Activated T-cell treated with anti-CD3 and anti-CD28 coated beads, Interleukin-2, amount 50 U/mL, for 72 hours (primary cell): Measurements from ENCODE around the gene B3GNT9. TPM values are rescaled to one million over a fixed set of nuclear protein-coding genes. Genes with fewer than 3 reads are reported as not detected.

Experiments used
- ATAC-seq, 2 donors: fragments of 150-1000 bp; cut with Tn5 transposase; replicated peaks in 1 of 2; 2 replicates each; pipeline ENCODE4 v1.10.0; 2021; ENCODE audit warnings: moderate library complexity in 2 of 2, mild to moderate bottlenecking in 1 of 2
- DNase-seq, 2 donors: peaks; one replicate each; pipeline ENCODE4 v3.0.0; 2021 to 2022; ENCODE audit warnings: mixed read lengths in 1 of 2
- H3K27ac Mint-ChIP-seq: one replicate; pipeline ENCODE4 v1.8.0; 2022; ENCODE audit warnings: mild to moderate bottlenecking, moderate library complexity, mixed read lengths
- H3K27me3 Mint-ChIP-seq: one replicate; pipeline ENCODE4 v1.8.0; 2022; ENCODE audit warnings: low read depth, mixed read lengths
- H3K36me3 Mint-ChIP-seq, 2 donors: one replicate each; pipeline ENCODE4 v1.8.0; 2022; ENCODE audit warnings: mixed read lengths in 2 of 2, mild to moderate bottlenecking in 1 of 2; ENCODE audit not compliant: insufficient read depth in 2 of 2
- H3K4me1 Mint-ChIP-seq: one replicate; pipeline ENCODE4 v1.8.0; 2022; ENCODE audit warnings: low read depth, mixed read lengths
- H3K4me3 Mint-ChIP-seq, 2 donors: one replicate each; pipeline ENCODE4 v1.8.0; 2022; ENCODE audit warnings: mild to moderate bottlenecking in 2 of 2, mixed read lengths in 2 of 2, moderate library complexity in 2 of 2
- H3K9me3 Mint-ChIP-seq, 2 donors: one replicate each; pipeline ENCODE4 v1.8.0; 2022; ENCODE audit warnings: mixed read lengths in 2 of 2
- total RNA-seq, 2 donors: library from RNA; stranded (reverse); gene quantifications; one replicate each; pipeline ENCODE4 v1.2.3, GENCODE V29; 2022

The B3GNT9 gene, protein sequence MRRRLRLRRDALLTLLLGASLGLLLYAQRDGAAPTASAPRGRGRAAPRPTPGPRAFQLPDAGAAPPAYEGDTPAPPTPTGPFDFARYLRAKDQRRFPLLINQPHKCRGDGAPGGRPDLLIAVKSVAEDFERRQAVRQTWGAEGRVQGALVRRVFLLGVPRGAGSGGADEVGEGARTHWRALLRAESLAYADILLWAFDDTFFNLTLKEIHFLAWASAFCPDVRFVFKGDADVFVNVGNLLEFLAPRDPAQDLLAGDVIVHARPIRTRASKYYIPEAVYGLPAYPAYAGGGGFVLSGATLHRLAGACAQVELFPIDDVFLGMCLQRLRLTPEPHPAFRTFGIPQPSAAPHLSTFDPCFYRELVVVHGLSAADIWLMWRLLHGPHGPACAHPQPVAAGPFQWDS
- total RNA-seq: 1 to 10 TPM; 5.7 to 7.5 TPM

- peak within 1 kb of the TSS; percentile 80 to 81 for H3K4me3 Mint-ChIP-seq
- ATAC-seq (peak; percentile 33 to 49), DNase-seq (peak in 1 of 2 donors; percentile 50)
- H3K27me3 Mint-ChIP-seq: peaks cover 23% of the 10 kb centered on the region
- peaks cover 28% of the 10 kb centered on the region for H3K4me1 Mint-ChIP-seq
- H3K9me3 Mint-ChIP-seq: no peaks in the 10 kb centered on the region
- peaks cover 3 to 12% of the 10 kb centered on the region in 2 donors for H3K36me3 Mint-ChIP-seq
- H3K27ac Mint-ChIP-seq: peak within 1 kb of the TSS; percentile 68
Measured at GRCh38 chr16:67150833-67151396, at the start of gene B3GNT9. Gene B3GNT9, minus strand, starts transcription at chr16:67150998. Its CDS starts 513 bp downstream, at chr16:67150485.

DNA sequence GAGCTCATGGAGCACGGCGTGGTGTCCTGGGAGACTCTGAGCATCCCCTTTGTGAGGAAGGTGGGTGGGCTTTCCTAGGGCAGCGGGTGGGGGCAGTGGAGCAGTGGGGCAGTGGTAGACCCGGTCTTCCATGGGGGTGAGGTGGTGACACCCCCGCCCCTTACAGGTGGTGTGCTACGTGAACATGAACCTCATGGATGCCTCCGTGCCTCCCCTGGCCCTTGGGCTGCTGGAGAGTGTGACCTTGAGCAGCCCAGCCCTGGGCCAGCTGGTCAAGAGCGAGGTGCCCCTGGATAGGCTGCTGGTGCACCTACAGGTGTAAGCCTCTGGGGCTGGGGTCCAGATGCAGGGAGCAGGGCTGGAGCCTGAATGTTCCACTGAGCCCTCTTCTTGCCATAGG lies 49.7 kb upstream of the B3GNT9 start:
- peaks cover 6 to 17% of the 10 kb centered on the region in 2 donors for H3K36me3 Mint-ChIP-seq
- H3K27ac Mint-ChIP-seq: no peak overlapping the region
- H3K4me1 Mint-ChIP-seq: peaks cover 17% of the 10 kb centered on the region

GRCh38 chr16:67199808-67200198 lies 49.0 kb upstream of the B3GNT9 start:
- peaks cover 6 to 20% of the 10 kb centered on the region in 2 donors for H3K36me3 Mint-ChIP-seq
- H3K27me3 Mint-ChIP-seq: no peaks in the 10 kb centered on the region
- H3K9me3 Mint-ChIP-seq: no peaks in the 10 kb centered on the region
- no peak overlapping the region for H3K4me3 Mint-ChIP-seq
- DNase-seq: no peak
- ATAC-seq: no peak
- peaks cover 20% of the 10 kb centered on the region for H3K4me1 Mint-ChIP-seq
- H3K27ac Mint-ChIP-seq: no peak overlapping the region

More for the DNA sequence above, 49.7 kb upstream of the B3GNT9 start:
- DNase-seq (no peak), ATAC-seq (no peak)
- Mint-ChIP-seq H3K4me3 (no peak overlapping the region), H3K27me3 (no peaks in the 10 kb centered on the region), H3K9me3 (no peaks in the 10 kb centered on the region)

- Mint-ChIP-seq H3K4me3 (no peak within 1 kb of the TSS), H3K27ac (no peak within 1 kb of the TSS), H3K9me3 (no peaks in the 10 kb centered on the region), H3K36me3 (peaks cover 6 to 21% of the 10 kb centered on the region in 2 donors), H3K27me3 (no peaks in the 10 kb centered on the region), H3K4me1 (peaks cover 21% of the 10 kb centered on the region)
- ATAC-seq (no peak), DNase-seq (no peak)
Measured at GRCh38 chr16:67199011-67199807, 48.4 kb upstream of the B3GNT9 start, which contains the start of gene ELMO3. Gene ELMO3, plus strand, starts transcription at chr16:67199131. Its CDS starts 196 bp downstream, at chr16:67199327.

DNA sequence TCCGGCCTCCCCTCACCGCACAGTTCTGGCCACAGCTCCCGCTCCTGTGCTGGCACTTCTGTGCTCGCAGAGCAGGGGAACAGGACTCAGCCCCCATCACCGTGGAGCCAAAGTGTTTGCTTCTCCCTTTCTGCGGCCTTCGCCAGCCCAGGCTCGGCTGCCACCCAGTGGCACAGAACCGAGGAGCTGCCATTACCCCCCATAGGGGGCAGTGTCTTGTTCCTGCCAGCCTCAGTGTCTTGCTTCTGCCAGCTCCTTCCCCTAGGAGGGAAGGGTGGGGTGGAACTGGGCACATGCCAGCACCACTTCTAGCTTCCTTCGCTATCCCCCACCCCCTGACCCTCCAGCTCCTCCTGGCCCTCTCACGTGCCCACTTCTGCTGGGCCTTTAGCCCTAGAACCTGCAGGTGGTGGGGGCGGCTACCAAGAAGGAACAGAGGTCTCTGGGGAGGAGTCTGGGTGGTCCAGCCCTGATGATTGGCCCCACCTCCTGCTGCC lies 47.5 kb upstream of the B3GNT9 start:
- H3K27me3 Mint-ChIP-seq: no peaks in the 10 kb centered on the region
- H3K4me3 Mint-ChIP-seq: no peak overlapping the region
- H3K27ac Mint-ChIP-seq: no peak overlapping the region
- peaks cover 30% of the 10 kb centered on the region for H3K4me1 Mint-ChIP-seq
- no peaks in the 10 kb centered on the region for H3K9me3 Mint-ChIP-seq
- ATAC-seq (peak; percentile 30 to 39), DNase-seq (no peak)
- peaks cover 8 to 25% of the 10 kb centered on the region in 2 donors for H3K36me3 Mint-ChIP-seq

GRCh38 chr16:67197704-67198103 lies 46.9 kb upstream of the B3GNT9 start:
- Mint-ChIP-seq H3K4me3 (no peak overlapping the region), H3K36me3 (peaks cover 8 to 25% of the 10 kb centered on the region in 2 donors), H3K27me3 (no peaks in the 10 kb centered on the region), H3K27ac (no peak overlapping the region), H3K9me3 (no peaks in the 10 kb centered on the region), H3K4me1 (peaks cover 36% of the 10 kb centered on the region)
- DNase-seq (no peak), ATAC-seq (no peak)

GRCh38 chr16:67196881-67197280 lies 46.1 kb upstream of the B3GNT9 start:
- no peak overlapping the region for H3K4me3 Mint-ChIP-seq
- no peak for DNase-seq
- no peak overlapping the region for H3K27ac Mint-ChIP-seq
- ATAC-seq: no peak
- no peaks in the 10 kb centered on the region for H3K27me3 Mint-ChIP-seq
- H3K9me3 Mint-ChIP-seq: no peaks in the 10 kb centered on the region
- peaks cover 40% of the 10 kb centered on the region for H3K4me1 Mint-ChIP-seq
- H3K36me3 Mint-ChIP-seq: peaks cover 8 to 26% of the 10 kb centered on the region in 2 donors

GRCh38 chr16:67195676-67196075 lies 44.9 kb upstream of the B3GNT9 start:
- Mint-ChIP-seq H3K4me1 (peaks cover 50% of the 10 kb centered on the region), H3K4me3 (no peak overlapping the region), H3K9me3 (no peaks in the 10 kb centered on the region), H3K27me3 (no peaks in the 10 kb centered on the region), H3K27ac (peak overlapping the region; percentile 76), H3K36me3 (peaks cover 8 to 26% of the 10 kb centered on the region in 2 donors)
- ATAC-seq (no peak), DNase-seq (no peak)

DNA sequence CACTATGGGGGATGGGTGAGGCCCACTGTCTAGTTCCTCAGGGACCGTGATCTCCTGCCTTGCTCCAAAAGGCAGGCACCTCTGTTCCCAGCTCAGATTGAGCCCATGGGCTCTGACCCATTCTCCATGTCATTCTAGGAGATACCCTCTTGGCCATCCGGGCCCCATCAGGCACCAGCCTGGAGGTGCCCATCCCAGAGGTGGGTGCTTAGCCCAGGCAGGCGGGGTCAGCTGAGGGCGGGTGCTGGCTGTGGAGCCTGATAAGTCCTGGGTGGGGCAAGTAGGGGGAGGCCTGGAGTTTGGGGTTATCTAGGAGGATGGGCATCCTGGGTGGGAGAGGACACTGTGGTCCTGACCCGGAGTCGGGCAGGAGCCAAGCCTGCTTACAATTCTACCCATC lies 43.5 kb upstream of the B3GNT9 start:
- H3K27ac Mint-ChIP-seq: peak overlapping the region; percentile 47
- no peaks in the 10 kb centered on the region for H3K27me3 Mint-ChIP-seq
- H3K9me3 Mint-ChIP-seq: no peaks in the 10 kb centered on the region
- peaks cover 50% of the 10 kb centered on the region for H3K4me1 Mint-ChIP-seq
- DNase-seq: no peak
- no peak for ATAC-seq
- H3K4me3 Mint-ChIP-seq: peak overlapping the region; percentile 79 to 91
- peaks cover 8 to 25% of the 10 kb centered on the region in 2 donors for H3K36me3 Mint-ChIP-seq

GRCh38 chr16:67193536-67193935 lies 42.7 kb upstream of the B3GNT9 start:
- Mint-ChIP-seq H3K36me3 (peaks cover 8 to 24% of the 10 kb centered on the region in 2 donors), H3K27me3 (no peaks in the 10 kb centered on the region), H3K4me1 (peaks cover 50% of the 10 kb centered on the region), H3K27ac (peak overlapping the region; percentile 47), H3K9me3 (no peaks in the 10 kb centered on the region), H3K4me3 (peak overlapping the region; percentile 79 to 91)
- DNase-seq: no peak
- no peak for ATAC-seq

DNA sequence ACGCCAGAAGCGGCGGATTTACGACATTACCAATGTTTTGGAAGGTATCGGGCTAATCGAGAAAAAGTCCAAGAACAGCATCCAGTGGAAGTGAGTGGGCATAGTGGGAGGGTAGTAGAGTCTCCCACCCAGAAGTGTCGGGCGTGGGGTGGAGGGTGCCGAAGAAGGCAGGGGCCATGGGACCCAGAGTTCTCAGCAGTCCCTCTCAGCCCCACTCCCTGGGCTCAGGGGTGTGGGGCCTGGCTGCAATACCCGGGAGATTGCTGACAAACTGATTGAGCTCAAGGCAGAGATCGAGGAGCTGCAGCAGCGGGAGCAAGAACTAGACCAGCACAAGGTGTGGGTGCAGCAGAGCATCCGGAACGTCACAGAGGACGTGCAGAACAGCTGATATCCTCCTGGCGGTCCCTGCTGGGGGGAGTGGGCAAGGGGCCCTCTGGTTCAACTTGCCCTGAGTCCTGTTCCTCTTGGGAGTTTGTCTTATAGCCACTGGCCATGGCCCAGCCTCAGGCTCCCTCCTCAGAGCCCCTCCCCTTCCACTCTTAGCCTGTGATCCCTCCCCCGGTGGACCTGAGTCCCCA lies 42.1 kb upstream of the B3GNT9 start:
- Mint-ChIP-seq H3K27ac (peak overlapping the region; percentile 56), H3K9me3 (no peaks in the 10 kb centered on the region), H3K27me3 (no peaks in the 10 kb centered on the region), H3K4me1 (peaks cover 47% of the 10 kb centered on the region), H3K36me3 (peaks cover 8 to 23% of the 10 kb centered on the region in 2 donors), H3K4me3 (peak overlapping the region; percentile 79 to 91)
- no peak for ATAC-seq
- no peak for DNase-seq

DNA sequence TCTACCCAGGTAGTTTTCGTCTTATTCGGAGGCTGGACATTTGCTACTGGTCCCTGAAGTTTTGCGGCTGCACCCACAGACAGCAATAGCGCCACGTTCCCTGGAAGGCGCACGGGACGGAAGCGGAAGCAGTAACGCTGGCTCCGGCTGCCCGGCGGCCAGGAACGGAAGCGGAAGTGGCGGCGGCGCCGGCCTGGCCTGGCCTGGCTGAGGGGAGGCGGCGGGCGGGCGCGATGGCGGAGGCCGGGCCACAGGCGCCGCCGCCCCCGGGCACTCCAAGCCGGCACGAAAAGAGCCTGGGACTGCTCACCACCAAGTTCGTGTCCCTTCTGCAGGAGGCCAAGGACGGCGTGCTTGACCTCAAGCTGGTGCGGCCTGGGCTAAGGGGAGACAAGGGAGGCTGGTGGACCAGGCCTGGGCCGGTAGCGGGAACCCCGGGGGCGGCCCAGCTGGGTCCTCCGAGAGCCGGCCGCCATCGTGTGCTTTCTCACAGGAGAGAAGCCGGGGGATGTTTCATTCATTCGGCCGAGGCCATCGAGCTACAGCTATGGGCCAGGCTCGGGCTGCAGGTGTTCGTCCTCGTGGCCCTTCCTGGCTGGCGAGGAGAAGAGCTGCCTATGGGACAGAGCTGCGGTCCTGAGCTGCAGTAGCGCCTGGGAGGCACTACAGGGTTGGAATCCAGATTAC lies 41.3 kb upstream of the B3GNT9 start, which contains the start of gene E2F4:
Gene E2F4 (plus strand): TSS at position 161 of the 687 bp plus-strand sequence. CDS start 73 bp downstream, at position 234.
- Mint-ChIP-seq H3K4me1 (peaks cover 46% of the 10 kb centered on the region), H3K27me3 (no peaks in the 10 kb centered on the region), H3K4me3 (peak within 1 kb of the TSS; percentile 79 to 91), H3K36me3 (peaks cover 8 to 23% of the 10 kb centered on the region in 2 donors), H3K9me3 (no peaks in the 10 kb centered on the region), H3K27ac (peak within 1 kb of the TSS; percentile 82)
- DNase-seq: peak; percentile 93
- peak; percentile 99 for ATAC-seq
